Measurements from ENCODE around the gene SERINC4.

SERINC4 gene

DNA sequence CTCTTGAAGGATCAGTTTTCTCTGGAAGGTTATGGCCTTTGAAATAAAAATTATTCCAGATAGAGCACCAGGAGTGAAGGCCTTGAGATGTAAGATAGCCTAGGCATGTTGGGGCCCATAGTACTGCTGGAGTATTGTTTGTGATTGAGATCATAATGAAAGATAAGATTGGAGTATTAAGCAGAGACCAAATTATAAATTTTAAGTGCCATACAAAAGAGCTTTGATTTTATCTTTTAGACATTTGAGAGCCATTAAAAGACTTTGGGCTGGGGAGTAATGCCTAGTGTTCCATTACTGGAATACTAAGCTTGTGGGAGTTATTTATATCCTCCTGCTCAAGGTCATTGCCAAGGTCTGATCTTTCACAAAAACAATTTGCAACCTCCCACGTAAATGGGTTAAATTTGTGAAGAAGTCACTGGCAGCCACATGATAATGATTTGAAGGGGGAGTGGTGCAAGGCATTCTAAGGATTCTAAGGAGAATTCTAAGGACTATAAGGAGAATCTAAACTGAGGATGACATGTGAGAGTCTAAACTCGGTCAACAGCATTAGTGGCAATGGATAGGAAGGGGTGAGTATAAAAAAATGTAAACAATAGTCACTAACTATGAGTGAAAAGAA is 36.1 kb downstream of the SERINC4 start:
- DNase-seq (ENCODE audit: low read depth in 1 of 2, low spot score in 1 of 2) = no peak

DNA sequence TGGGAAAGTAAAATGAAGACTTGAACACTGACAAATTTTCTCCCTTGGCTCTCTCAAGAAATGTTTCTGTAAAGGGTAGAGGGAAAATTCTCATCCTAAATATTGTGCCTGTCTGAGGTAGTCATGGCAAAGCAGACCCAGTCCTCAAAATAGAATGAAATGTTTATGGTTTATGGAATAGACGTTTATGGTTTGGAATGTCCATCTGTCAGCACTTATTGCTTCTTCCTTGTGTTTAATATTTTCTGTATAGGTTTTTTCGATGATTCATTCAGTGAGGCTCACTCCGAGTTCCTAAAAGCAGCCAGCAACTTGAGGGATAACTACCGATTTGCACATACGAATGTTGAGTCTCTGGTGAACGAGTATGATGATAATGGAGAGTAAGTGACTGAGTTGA is 37.2 kb downstream of the SERINC4 start:
- no peak for DNase-seq (ENCODE audit: low read depth in 1 of 2, low spot score in 1 of 2)

DNA sequence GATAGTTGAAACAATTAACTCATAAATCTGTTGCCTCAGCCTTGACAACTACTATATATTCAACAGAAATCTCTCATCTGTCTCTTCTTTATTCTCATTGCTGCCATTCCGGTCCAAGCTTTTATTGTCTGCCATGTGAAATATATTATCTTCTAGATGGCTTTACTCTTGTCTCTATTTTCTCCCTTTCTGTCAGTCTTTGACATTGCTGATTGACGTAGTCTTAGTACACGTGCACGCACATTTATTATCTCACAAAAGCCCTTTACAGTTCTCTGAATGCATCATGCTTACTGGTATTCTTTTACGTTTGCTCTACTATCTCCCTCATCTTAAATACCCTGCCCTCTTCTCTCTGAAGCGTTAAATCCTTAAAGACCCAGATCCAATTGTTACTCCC is 48.1 kb downstream of the SERINC4 start:
- no peak for DNase-seq (ENCODE audit: low read depth in 1 of 2, low spot score in 1 of 2)

- peak in 1 of 2 donors; percentile 32 for DNase-seq (ENCODE audit: low read depth in 1 of 2, low spot score in 1 of 2)
Measured at GRCh38 chr15:43749690-43750345, 50.2 kb downstream of the SERINC4 start.

DNA sequence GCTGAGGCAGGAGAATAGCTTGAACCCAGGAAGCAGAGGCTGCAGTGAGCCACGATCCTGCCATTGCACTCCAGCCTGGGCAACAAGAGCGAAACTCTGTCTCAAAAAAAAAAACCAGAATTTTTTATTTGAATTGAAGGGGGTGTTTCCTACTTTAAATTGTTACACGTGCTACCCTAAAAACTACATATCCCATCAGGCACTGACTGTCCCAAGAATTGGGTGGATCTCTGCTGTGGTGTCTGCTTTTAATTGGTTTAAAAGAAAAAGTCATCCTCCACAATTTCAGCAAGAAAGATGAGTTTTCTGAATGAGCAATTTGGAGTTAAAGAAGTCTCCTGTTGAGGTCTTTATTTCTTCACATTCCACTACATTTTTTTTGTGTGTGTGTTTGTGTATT is 51.6 kb downstream of the SERINC4 start:
- DNase-seq (ENCODE audit: low read depth in 1 of 2, low spot score in 1 of 2) = peak in 1 of 2 donors; percentile 6

DNA sequence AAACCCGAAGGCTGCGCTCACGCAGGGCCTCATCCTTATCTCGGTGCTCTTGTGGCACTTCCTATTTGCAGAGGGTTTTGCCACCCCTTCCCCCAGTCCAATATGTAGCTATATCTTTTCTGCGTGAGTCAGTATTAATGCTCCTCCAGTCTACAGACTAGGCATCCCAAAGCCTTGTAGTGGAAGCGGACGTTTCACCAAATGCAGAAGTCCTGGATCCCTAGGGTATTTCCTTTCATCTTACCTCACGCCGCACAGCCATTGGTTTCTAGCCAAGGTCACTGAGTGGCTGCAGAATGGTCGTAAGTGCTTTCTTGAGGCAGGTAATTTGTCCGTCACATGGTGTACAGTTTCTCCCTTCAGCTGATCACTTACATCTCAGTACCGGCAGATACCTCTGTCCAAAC is 53.1 kb downstream of the SERINC4 start:
- peak in 1 of 2 donors; percentile 12 for DNase-seq (ENCODE audit: low read depth in 1 of 2, low spot score in 1 of 2)

GRCh38 chr15:43746245-43746902 is 53.6 kb downstream of the SERINC4 start, which contains the start of gene PDIA3:
TSS of gene PDIA3 (plus strand) at chr15:43746438. CDS start at chr15:43746540, 102 bp downstream.
- peak; percentile 79 to 82 for DNase-seq (ENCODE audit: low read depth in 1 of 2, low spot score in 1 of 2)
